ENCODE measurements around the gene SMARCB1. TPM values are rescaled to one million over a fixed set of nuclear protein-coding genes. Genes with fewer than 3 reads are reported as not detected.

Gene SMARCB1
- total RNA-seq, 1 experiment from 2014 or later: 80.2 TPM

DNA sequence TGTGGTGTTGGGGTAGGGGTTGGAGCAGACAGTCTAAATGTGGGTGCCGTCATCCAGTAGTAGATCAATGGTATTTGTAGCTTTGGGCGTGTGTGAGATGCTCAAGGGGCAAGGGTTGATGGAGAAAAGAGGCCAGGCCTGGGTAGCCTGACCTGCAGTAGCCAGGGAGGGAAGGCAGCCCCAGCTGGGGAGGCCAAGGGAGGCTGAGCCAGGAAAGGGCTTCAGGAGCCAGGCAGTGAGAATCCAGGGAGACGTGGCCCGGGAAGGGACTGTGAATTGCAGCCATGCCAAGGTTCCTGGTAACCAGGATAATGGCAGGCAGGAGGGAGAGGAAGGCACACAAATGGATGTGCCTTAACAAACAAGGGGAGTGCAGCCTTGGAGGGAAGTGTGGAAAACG lies 54.5 kb downstream of the SMARCB1 start:
- BruUV-seq (replicated peaks): no TSS peak
- Histone ChIP-seq H2AFZ (no peak overlapping the region), H3K4me3 (no peak overlapping the region), H3K4me2 (no peak overlapping the region), H3K27me3 (ENCODE audit: insufficient read depth, low read depth) (no peaks in the 10 kb centered on the region), H4K20me1 (ENCODE audit: insufficient read depth) (no peaks in the 10 kb centered on the region), H3K79me2 (ENCODE audit: low read depth) (no peaks in the 10 kb centered on the region), H3K9me2 (ENCODE audit: insufficient read depth) (no peaks in the 10 kb centered on the region), H3K27ac (no peak overlapping the region), H3F3A (ENCODE audit: insufficient read depth, low read depth) (no peaks in the 10 kb centered on the region; the same call in 1 of the 2 replicates), H3K4me1 (replicated peaks; ENCODE audit: insufficient read depth) (no peaks in the 10 kb centered on the region), H3K36me3 (ENCODE audit: low read depth) (no peaks in the 10 kb centered on the region), H3K9me3 (ENCODE audit: insufficient read depth, low read depth) (no peaks in the 10 kb centered on the region)
- no peak for DNase-seq
- POLR2A ChIA-PET (ENCODE audit: unreplicated experiment): no interaction called here
- CTCF ChIA-PET: no interaction called here
- TF ChIP-seq, protein P1, sequence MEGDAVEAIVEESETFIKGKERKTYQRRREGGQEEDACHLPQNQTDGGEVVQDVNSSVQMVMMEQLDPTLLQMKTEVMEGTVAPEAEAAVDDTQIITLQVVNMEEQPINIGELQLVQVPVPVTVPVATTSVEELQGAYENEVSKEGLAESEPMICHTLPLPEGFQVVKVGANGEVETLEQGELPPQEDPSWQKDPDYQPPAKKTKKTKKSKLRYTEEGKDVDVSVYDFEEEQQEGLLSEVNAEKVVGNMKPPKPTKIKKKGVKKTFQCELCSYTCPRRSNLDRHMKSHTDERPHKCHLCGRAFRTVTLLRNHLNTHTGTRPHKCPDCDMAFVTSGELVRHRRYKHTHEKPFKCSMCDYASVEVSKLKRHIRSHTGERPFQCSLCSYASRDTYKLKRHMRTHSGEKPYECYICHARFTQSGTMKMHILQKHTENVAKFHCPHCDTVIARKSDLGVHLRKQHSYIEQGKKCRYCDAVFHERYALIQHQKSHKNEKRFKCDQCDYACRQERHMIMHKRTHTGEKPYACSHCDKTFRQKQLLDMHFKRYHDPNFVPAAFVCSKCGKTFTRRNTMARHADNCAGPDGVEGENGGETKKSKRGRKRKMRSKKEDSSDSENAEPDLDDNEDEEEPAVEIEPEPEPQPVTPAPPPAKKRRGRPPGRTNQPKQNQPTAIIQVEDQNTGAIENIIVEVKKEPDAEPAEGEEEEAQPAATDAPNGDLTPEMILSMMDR (conservative IDR thresholded peaks at IDR 0.05): no peak
- no peak for TF ChIP-seq EZH2 (IDR thresholded peaks at IDR 0.05; ENCODE audit: low read depth)
- intact Hi-C loops (cut with micrococcal nuclease; ENCODE audit: unreplicated experiment): no loop called here

DNA sequence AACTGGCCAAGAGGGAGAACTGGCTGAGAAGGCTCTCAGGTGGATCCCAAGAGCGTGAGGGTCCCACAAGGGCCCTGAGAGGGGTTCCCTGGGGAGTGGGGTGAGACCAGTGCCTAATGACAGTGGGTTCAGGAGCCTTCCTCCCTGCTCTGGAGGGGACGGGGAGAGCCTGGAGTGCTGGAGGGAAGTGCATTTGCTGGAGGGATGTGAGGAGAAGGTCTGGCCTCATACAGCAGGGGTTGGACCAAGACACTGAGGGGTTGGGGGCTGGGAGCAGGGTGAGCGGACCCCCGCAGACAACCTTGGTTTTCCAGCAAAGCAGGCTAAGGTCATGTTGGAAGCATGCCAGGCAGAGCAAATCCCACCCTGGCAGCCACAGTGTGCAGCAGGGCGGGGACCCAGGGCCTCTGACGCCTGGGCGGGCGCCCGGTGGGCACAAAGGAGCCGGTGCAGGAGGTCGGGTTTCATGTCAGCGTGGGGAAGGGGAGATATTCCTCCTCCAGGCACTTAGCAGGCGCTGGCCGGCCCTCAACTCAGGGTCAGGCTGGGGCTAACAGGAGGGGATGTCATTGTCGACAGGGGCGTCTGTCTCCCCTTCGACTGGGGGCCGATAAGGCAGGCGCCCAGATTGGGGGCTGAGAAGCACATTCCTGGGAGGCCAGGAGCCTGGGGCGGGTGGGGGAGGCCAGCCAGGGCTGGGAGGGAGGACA lies 55.1 kb downstream of the SMARCB1 start:
- no peaks in the 10 kb centered on the region for H3K9me3 ChIP-seq (ENCODE audit: insufficient read depth, low read depth)
- no peaks in the 10 kb centered on the region for H3K9me2 ChIP-seq (ENCODE audit: insufficient read depth)
- no peak overlapping the region for H3K4me2 ChIP-seq
- no peak for TF ChIP-seq EZH2 (IDR thresholded peaks at IDR 0.05; ENCODE audit: low read depth)
- TF ChIP-seq, protein P1 (conservative IDR thresholded peaks at IDR 0.05): no peak
- POLR2A ChIA-PET (ENCODE audit: unreplicated experiment): no interaction called here
- DNase-seq: no peak
- H3K27me3 ChIP-seq (ENCODE audit: insufficient read depth, low read depth): no peaks in the 10 kb centered on the region
- no peaks in the 10 kb centered on the region; the same call in 1 of the 2 replicates for H3F3A ChIP-seq (ENCODE audit: insufficient read depth, low read depth)
- H2AFZ ChIP-seq: no peak overlapping the region
- H3K27ac ChIP-seq: no peak overlapping the region
- no peaks in the 10 kb centered on the region for H3K36me3 ChIP-seq (ENCODE audit: low read depth)
- no peaks in the 10 kb centered on the region for H3K4me1 ChIP-seq (replicated peaks; ENCODE audit: insufficient read depth)
- CTCF ChIA-PET: no interaction called here
- H3K4me3 ChIP-seq: no peak overlapping the region
- H4K20me1 ChIP-seq (ENCODE audit: insufficient read depth): no peaks in the 10 kb centered on the region
- H3K79me2 ChIP-seq (ENCODE audit: low read depth): no peaks in the 10 kb centered on the region
- intact Hi-C loops (cut with micrococcal nuclease; ENCODE audit: unreplicated experiment): no loop called here
- BruUV-seq (replicated peaks): no TSS peak

DNA sequence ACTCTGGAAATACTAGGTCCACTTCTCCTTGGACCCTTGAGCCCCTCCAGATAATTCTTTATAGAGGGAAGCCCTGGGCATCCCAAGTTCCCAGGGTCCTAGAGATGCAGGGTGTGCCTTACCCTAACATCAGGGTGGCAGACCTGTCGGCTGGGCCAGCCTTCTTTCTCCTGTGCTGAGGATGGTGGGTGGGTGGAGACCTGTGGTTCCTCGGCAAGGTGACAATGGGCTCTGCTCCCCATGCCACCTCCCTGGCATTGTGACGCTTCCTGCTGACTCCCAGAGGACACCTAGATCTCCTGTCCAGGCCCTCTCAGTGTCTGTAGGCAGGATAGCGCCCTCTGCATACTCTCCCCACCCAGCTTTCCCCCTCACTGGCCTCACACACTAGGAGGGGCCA lies 55.8 kb downstream of the SMARCB1 start:
- Histone ChIP-seq H3K36me3 (ENCODE audit: low read depth) (no peaks in the 10 kb centered on the region), H4K20me1 (ENCODE audit: insufficient read depth) (no peaks in the 10 kb centered on the region), H3K9me2 (ENCODE audit: insufficient read depth) (no peaks in the 10 kb centered on the region), H3K4me1 (replicated peaks; ENCODE audit: insufficient read depth) (no peaks in the 10 kb centered on the region), H3K4me2 (no peak overlapping the region), H3F3A (ENCODE audit: insufficient read depth, low read depth) (no peaks in the 10 kb centered on the region; the same call in 1 of the 2 replicates), H2AFZ (no peak overlapping the region), H3K27me3 (ENCODE audit: insufficient read depth, low read depth) (no peaks in the 10 kb centered on the region), H3K27ac (no peak overlapping the region), H3K4me3 (no peak overlapping the region), H3K9me3 (ENCODE audit: insufficient read depth, low read depth) (no peaks in the 10 kb centered on the region), H3K79me2 (ENCODE audit: low read depth) (no peaks in the 10 kb centered on the region)
- TF ChIP-seq, protein P1 (conservative IDR thresholded peaks at IDR 0.05): no peak
- TF ChIP-seq EZH2 (IDR thresholded peaks at IDR 0.05; ENCODE audit: low read depth): no peak
- CTCF ChIA-PET: no interaction called here
- intact Hi-C loops (cut with micrococcal nuclease; ENCODE audit: unreplicated experiment): no loop called here
- POLR2A ChIA-PET (ENCODE audit: unreplicated experiment): no interaction called here
- no TSS peak for BruUV-seq (replicated peaks)
- DNase-seq: no peak
